Measurements from ENCODE around the gene MAD1L1.

Gene MAD1L1

DNA sequence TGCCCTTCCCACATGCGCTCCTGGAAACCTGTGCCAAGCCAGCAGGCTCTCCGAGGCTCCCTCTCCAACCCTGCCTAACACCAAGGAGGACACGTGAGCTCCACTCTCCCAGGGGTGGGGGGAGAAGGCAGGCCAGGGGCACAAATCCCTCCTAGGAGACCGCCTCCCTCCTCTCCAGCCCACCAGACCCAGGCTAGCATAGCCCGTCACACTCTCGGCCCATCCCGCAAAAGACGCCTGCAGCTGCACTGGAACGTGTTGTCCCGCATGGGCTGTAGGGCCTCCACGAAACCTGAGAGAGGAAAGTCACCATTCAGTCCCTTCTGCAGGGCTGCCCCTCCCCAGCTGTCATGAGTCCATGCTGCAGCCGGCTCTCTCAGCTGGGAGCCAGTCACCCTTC is 126.3 kb downstream of the MAD1L1 start:
- DNase-seq (ENCODE audit: low read depth in 1 of 2, low spot score in 1 of 2): no peak

DNA sequence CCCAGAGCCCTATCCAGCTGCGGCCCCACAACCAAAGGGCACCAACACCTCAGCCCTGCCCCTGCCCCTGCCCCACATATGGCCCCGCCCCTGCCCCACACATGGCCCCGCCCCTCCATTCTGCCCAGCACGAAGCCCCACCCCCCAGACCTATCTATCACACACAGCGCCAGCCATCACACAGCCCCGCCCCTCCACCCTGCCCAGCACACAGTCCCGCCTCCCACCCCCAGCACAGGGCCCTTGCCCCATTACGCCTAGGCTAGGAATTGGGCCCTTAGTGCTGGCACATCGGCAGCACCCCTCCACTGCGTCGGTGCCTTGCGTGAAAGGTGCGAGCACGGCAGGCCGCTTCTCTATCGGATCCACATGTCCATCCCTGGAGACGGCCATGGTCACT is 126.8 kb downstream of the MAD1L1 start:
- no peak for DNase-seq (ENCODE audit: low read depth in 1 of 2, low spot score in 1 of 2)

GRCh38 chr7:2105280-2105679 is 127.5 kb downstream of the MAD1L1 start:
- DNase-seq (ENCODE audit: low read depth in 1 of 2, low spot score in 1 of 2): no peak

DNA sequence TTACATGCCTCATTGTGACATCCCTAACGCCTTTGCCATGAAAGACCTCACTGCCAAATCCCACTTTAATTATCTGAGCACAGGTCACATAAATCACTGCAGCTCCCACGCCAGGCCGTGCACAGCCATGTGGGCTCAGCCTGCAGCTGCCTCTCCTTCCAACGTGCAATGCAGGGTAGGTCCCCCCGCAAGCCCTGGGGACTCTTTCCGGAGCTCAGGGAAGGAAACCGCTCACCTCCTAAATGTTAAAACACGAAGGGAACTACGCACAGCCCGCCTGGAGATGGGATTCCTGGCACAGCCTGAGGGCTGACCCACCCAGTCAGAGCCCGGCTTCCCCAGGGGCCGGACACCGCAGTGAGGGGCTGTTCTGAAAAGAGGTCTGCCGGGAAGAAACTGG is 128.0 kb downstream of the MAD1L1 start:
- no peak for DNase-seq (ENCODE audit: low read depth in 1 of 2, low spot score in 1 of 2)

GRCh38 chr7:2104107-2104710 is 128.5 kb downstream of the MAD1L1 start:
- DNase-seq (ENCODE audit: low read depth in 1 of 2, low spot score in 1 of 2): peak; percentile 8 to 31

DNA sequence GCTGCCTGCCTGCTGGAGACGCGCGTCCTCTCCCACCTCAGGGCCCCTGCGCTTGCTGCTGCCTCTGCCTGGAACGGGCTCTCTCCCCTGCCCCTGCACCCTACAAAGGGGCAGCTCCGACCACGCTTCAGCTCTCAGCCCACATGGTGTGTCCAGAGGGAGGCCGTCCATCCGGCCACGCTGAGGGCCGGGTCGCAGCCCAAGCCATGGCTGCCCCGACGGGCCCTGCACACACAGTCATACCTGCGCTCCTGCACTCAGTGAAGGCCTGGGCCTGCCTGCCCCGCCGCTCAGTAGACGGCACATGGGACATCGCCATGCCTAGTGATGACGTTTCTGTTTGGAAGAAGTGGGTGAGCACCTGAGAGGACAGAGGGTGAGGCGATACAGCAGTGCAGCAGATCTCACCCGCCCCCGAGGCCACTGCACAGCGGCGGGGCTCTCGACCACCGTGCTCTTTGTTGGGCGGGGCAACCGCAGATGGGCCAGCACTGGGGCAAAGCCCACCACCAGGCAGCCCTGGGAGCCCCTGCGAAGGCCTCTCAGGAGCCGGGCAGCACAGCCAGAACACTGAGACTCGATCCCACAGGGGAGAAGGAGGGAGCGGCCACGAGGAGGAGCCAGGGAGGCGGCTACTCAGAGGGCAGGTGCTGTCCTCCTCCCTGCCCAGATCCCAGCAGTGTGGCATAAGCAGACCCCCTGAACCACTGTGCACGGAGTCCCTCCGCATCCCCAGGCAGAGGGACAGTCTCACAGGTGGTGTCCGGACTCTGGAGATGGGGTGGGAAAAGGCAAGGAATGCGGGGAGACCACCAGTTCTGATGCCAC is 129.5 kb downstream of the MAD1L1 start:
- DNase-seq (ENCODE audit: low read depth in 1 of 2, low spot score in 1 of 2): no peak

GRCh38 chr7:2102375-2102723 is 130.4 kb downstream of the MAD1L1 start:
- no peak for DNase-seq (ENCODE audit: low read depth in 1 of 2, low spot score in 1 of 2)

DNA sequence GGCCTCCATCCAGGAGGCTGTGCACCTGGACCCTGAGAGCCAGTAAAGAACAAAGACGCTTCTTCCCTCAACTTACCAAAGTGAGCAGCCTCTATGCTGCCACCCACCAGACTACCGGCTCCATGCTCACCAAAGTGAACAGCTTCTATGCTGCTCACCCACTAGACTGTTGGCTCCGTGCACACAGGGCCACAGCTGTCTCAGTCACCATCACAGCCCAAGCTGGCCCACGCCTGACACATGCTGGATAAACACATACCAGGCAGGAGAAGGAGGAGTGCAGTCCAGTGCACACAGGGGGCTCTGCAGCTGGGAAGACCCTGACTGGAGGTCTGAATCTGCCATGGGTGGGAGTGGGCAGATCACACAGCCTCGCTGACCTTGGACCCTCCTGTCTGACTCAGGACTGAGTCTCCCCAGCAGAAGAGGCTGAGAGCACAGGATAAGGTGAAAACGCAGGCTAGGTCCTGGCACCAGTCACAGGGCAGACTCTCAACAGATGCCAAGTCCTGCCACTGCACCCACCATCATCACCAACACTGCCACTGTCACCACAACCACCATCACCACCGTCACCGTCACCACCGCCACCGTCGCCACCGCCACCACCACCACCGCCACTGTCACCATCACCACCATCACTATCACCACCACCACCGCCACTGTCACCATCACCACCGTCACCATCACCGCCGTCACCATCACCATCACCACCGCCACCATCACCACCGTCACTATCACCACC is 130.9 kb downstream of the MAD1L1 start:
- no peak for DNase-seq (ENCODE audit: low read depth in 1 of 2, low spot score in 1 of 2)

- DNase-seq (ENCODE audit: low read depth in 1 of 2, low spot score in 1 of 2): no peak
These were observed 132.2 kb downstream of the MAD1L1 start for GRCh38 chr7:2100278-2101208.

DNA sequence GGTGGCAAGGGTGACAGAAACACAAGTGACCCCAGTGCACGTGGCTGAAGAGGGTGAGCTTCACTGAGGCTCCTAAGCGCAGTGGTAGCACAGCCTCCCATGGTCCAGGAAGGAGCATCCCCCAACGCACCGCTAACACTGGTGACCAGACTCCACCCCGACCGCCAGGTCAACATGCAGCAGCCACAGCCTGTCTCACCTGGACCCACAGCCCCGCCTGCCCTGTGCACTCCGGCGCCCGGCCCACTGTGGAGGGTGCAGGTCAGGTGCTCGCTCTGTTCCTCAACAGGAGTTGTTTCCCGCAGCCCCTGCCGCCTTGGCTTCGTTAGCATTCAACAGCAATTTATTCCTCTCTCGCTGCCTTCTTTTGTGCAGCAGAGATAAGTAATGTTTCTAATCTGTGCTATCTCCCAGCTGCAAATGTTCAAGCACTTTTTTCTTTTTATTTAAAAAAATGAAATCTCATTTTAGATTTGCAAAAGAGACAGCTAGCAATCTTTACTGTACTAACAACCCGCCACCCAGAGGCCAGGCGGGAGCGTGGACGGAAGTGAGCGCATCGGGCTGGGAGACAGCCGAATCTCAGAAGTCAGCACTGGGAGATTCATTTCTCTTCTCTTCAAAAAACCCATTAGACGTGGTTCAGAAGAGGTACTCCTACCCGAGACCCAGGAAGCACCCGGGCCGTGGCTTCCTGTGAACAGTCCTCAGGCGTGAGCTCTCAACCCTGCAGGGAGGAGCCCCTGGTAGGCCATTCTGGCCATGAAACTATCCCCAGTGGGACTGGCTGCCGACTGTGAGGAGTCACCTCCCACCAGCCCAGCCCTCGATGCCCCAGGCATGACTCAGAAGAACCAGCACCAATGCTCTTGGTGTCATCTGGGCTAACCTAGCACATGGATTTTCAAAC is 133.4 kb downstream of the MAD1L1 start:
- DNase-seq (ENCODE audit: low read depth in 1 of 2, low spot score in 1 of 2): no peak

GRCh38 chr7:2098496-2098895 is 134.2 kb downstream of the MAD1L1 start:
- no peak for DNase-seq (ENCODE audit: low read depth in 1 of 2, low spot score in 1 of 2)

DNA sequence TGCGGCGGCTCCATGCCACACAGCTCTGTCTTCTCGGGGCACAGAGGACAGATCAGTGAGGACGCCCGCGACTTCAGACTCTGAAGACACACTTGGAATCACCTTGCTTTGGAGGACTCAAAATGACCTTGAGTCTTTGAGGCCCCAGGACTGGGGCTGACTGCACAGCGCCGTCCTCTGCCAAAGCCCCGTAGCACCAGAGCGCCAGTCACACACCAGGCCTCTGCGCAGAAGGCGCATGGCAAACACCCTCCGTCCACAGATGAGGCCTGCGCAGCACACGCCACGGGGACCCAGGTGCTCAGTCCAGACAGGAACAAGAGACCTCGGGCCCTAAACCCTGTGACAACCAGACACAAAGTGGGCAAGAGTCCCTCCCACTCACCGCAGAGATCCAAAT is 134.7 kb downstream of the MAD1L1 start:
- no peak for DNase-seq (ENCODE audit: low read depth in 1 of 2, low spot score in 1 of 2)

DNA sequence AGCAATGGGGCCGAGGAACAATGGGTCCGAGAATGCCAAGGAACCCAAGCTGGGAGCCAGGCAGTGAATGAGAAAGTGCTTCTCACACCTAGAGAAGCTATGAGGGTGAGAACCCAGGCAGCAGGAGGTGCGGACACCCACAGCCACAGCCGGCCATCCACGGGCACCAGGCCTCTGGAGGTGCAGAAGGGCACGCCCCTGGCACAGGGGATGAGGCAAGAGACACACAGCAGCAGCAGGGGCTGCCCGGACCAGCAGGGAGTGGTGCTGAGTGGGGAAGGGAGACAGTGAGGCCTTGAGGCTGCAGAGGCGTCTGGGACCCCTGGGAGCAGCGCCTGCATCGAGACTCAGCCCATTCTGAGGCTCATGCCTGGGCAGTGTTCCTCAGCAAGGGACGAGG is 135.3 kb downstream of the MAD1L1 start:
- DNase-seq (ENCODE audit: low read depth in 1 of 2, low spot score in 1 of 2): no peak

GRCh38 chr7:2096692-2097387 is 135.9 kb downstream of the MAD1L1 start:
- no peak for DNase-seq (ENCODE audit: low read depth in 1 of 2, low spot score in 1 of 2)

DNA sequence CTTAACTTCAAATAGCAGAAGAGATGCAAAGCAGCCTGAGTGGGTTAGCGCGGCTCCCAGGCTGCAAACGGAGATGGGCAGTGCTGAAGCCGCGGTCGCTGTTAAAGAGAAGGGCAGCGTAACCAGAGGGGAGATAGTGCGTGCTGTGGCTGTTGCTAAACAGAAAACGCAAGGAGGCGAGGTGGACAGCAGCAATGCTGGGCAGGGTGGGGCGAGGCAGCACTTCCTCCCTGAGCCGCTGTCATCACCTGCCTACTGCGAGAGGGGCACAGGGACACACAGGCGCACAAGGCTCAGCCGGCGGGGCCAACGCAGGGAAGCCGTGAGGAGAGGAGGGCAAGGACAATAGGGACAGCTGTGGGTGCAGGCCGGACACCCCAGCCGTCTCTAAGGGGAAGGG is 137.3 kb downstream of the MAD1L1 start:
- no peak for DNase-seq (ENCODE audit: low read depth in 1 of 2, low spot score in 1 of 2)

GRCh38 chr7:2094454-2095045 is 138.2 kb downstream of the MAD1L1 start:
- no peak for DNase-seq (ENCODE audit: low read depth in 1 of 2, low spot score in 1 of 2)

DNA sequence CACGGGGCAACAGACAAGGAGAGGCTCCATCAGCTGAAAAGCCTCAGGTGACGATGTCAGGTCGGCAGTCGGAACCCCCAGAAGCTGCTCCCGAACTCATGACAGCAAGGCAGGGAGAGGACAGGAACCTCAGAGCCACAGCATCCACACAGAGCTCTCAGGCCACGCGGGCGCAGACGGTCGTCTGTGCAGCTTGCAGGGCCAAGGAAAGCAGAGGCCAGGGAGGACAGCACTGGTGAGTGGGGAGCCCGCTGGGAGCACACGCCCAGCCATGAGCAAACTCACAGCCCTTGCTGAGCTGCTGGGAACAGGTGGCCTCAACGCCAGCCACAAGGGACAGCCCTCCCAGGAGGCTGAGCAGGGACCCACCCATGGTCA is 138.9 kb downstream of the MAD1L1 start:
- DNase-seq (ENCODE audit: low read depth in 1 of 2, low spot score in 1 of 2): no peak

- no peak for DNase-seq (ENCODE audit: low read depth in 1 of 2, low spot score in 1 of 2)
These were observed 139.4 kb downstream of the MAD1L1 start for GRCh38 chr7:2093215-2093842.

DNA sequence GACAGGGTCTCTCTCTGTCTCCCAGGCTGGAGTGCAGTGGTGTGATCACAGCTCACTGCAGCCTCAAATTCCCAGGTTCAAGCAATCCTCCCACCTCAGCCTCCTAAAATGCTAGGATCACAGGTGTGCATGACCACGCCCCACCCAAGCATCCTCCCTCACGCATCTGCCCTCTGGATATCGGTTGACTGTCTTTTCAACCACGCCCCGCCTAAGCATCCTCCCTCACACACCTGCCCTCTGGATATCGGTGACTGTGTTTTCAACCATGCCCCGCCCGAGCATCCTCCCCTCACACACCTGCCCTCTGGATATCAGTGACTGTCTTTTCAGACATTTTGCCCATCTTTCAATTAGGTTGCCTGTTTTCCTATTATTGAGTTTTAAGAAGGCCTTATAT is 140.5 kb downstream of the MAD1L1 start:
- DNase-seq (ENCODE audit: low read depth in 1 of 2, low spot score in 1 of 2): no peak

Measured in activated T-helper 1 cell treated with anti-CD3 and anti-CD28 coated beads, Interleukin-2, amount 50 U/mL, for 16 hours (primary cell).